Mucosa of rectum (tissue), 2 donors: ENCODE results near the gene LPP.

ENCODE experiments used
- H3K27ac ChIP-seq, 2 donors: one replicate each; pipeline ENCODE4 v1.7.0; 2013; ENCODE audit warnings: inconsistent platforms in 2 of 2, low read depth in 2 of 2, low read length in 2 of 2
- H3K27me3 ChIP-seq, 2 donors: one replicate each; pipeline ENCODE4 v1.7.0; 2013; ENCODE audit warnings: low read length in 2 of 2; ENCODE audit not compliant: control insufficient read depth in 2 of 2, insufficient read depth in 2 of 2
- H3K36me3 ChIP-seq, 2 donors: one replicate each; pipeline ENCODE4 v1.7.0; 2013; ENCODE audit warnings: low read length in 2 of 2; ENCODE audit not compliant: control insufficient read depth in 2 of 2, insufficient read depth in 2 of 2
- H3K4me1 ChIP-seq, 2 donors: one replicate each; pipeline ENCODE4 v1.7.0; 2013; ENCODE audit warnings: low read length in 2 of 2, mild to moderate bottlenecking in 1 of 2; ENCODE audit not compliant: control insufficient read depth in 2 of 2, insufficient read depth in 2 of 2
- H3K4me3 ChIP-seq, 2 donors: one replicate each; pipeline ENCODE4 v1.7.0; 2013; ENCODE audit warnings: low read length in 2 of 2
- H3K9ac ChIP-seq, 2 donors: one replicate each; pipeline ENCODE4 v1.7.0; 2013; ENCODE audit warnings: low read length in 2 of 2, low read depth in 1 of 2, mild to moderate bottlenecking in 1 of 2
- H3K9me3 ChIP-seq, 2 donors: one replicate each; pipeline ENCODE4 v1.7.0; 2013; ENCODE audit warnings: low read length in 2 of 2; ENCODE audit not compliant: control insufficient read depth in 2 of 2
- donor health status: healthy.
- donor health status: Normal muscosa, but diverticular disease.

Gene LPP

GRCh38 chr3:188900421-188900951, 746.5 kb downstream of the LPP start:
- Histone ChIP-seq H3K36me3 (no peaks in the 10 kb centered on the region), H3K9ac (no peak overlapping the region), H3K4me1 (peaks cover 5 to 9% of the 10 kb centered on the region in 2 donors), H3K4me3 (no peak overlapping the region), H3K9me3 (no peaks in the 10 kb centered on the region), H3K27me3 (no peaks in the 10 kb centered on the region), H3K27ac (no peak overlapping the region)

GRCh38 chr3:188901126-188901525, 747.2 kb downstream of the LPP start:
- H3K27ac ChIP-seq: peak overlapping the region in 1 of 2 donors; percentile 17
- H3K36me3 ChIP-seq: no peaks in the 10 kb centered on the region
- H3K9me3 ChIP-seq: no peaks in the 10 kb centered on the region
- H3K4me1 ChIP-seq: peaks cover 5 to 9% of the 10 kb centered on the region in 2 donors
- H3K4me3 ChIP-seq: no peak overlapping the region
- H3K9ac ChIP-seq: no peak overlapping the region
- no peaks in the 10 kb centered on the region for H3K27me3 ChIP-seq

GRCh38 chr3:188901671-188902287, 747.8 kb downstream of the LPP start:
- Histone ChIP-seq H3K36me3 (no peaks in the 10 kb centered on the region), H3K9ac (no peak overlapping the region), H3K27ac (no peak overlapping the region), H3K27me3 (no peaks in the 10 kb centered on the region), H3K4me1 (peaks cover 5 to 9% of the 10 kb centered on the region in 2 donors), H3K9me3 (no peaks in the 10 kb centered on the region), H3K4me3 (no peak overlapping the region)

GRCh38 chr3:188904670-188905069, 750.7 kb downstream of the LPP start:
- Histone ChIP-seq H3K27ac (no peak overlapping the region), H3K4me3 (no peak overlapping the region), H3K27me3 (no peaks in the 10 kb centered on the region), H3K9me3 (no peaks in the 10 kb centered on the region), H3K4me1 (peaks cover 5 to 7% of the 10 kb centered on the region in 2 donors), H3K36me3 (no peaks in the 10 kb centered on the region), H3K9ac (no peak overlapping the region)

GRCh38 chr3:188905547-188905946, 751.6 kb downstream of the LPP start:
- no peaks in the 10 kb centered on the region for H3K36me3 ChIP-seq
- no peaks in the 10 kb centered on the region for H3K4me1 ChIP-seq
- no peaks in the 10 kb centered on the region for H3K9me3 ChIP-seq
- H3K27ac ChIP-seq: no peak overlapping the region
- no peak overlapping the region for H3K9ac ChIP-seq
- H3K4me3 ChIP-seq: no peak overlapping the region
- no peaks in the 10 kb centered on the region for H3K27me3 ChIP-seq

GRCh38 chr3:188906236-188906635, 752.3 kb downstream of the LPP start:
- Histone ChIP-seq H3K27ac (no peak overlapping the region), H3K4me1 (no peaks in the 10 kb centered on the region), H3K9ac (no peak overlapping the region), H3K27me3 (no peaks in the 10 kb centered on the region), H3K4me3 (no peak overlapping the region), H3K36me3 (no peaks in the 10 kb centered on the region), H3K9me3 (no peaks in the 10 kb centered on the region)

GRCh38 chr3:188908002-188908850, 754.3 kb downstream of the LPP start:
- H3K27me3 ChIP-seq: no peaks in the 10 kb centered on the region
- no peaks in the 10 kb centered on the region for H3K36me3 ChIP-seq

GRCh38 chr3:188911026-188911850, 757.3 kb downstream of the LPP start:
- H3K27ac ChIP-seq: no peak overlapping the region
- no peak overlapping the region for H3K4me3 ChIP-seq

More at GRCh38 chr3:188908002-188908850, 754.3 kb downstream of the LPP start:
- Histone ChIP-seq H3K27ac (no peak overlapping the region), H3K9ac (no peak overlapping the region), H3K9me3 (no peaks in the 10 kb centered on the region), H3K4me3 (no peak overlapping the region), H3K4me1 (no peaks in the 10 kb centered on the region)

GRCh38 chr3:188913084-188913483, 759.1 kb downstream of the LPP start:
- no peak overlapping the region for H3K9ac ChIP-seq
- no peaks in the 10 kb centered on the region for H3K36me3 ChIP-seq
- H3K4me1 ChIP-seq: peaks cover 0 to 4% of the 10 kb centered on the region in 2 donors
- no peak overlapping the region for H3K27ac ChIP-seq
- no peaks in the 10 kb centered on the region for H3K9me3 ChIP-seq
- H3K4me3 ChIP-seq: no peak overlapping the region
- no peaks in the 10 kb centered on the region for H3K27me3 ChIP-seq

More at GRCh38 chr3:188911026-188911850, 757.3 kb downstream of the LPP start:
- Histone ChIP-seq H3K4me1 (no peaks in the 10 kb centered on the region), H3K9ac (no peak overlapping the region), H3K27me3 (no peaks in the 10 kb centered on the region), H3K9me3 (no peaks in the 10 kb centered on the region), H3K36me3 (no peaks in the 10 kb centered on the region)
